AG04450 (cell line): ENCODE data around the gene TRERF1. TPM values are rescaled to one million over a fixed set of nuclear protein-coding genes. Genes with fewer than 3 reads are reported as not detected.

Experiments used
- CTCF ChIA-PET: fragments of 300-600, 350-600 bp; formaldehyde crosslinking; extraction: SDS; loops from one replicate; lab custom pipeline; 2022; ENCODE audit warnings: antibody characterized with exemption, inconsistent platforms; lab: Charles Lee
- POLR2A ChIA-PET: fragments of 350-600 bp; formaldehyde crosslinking; extraction: SDS; loops from one replicate; lab custom pipeline; 2021; ENCODE audit warnings: antibody characterized with exemption, inconsistent platforms; lab: Yijun Ruan, JAX
- DNase-seq: peaks from one replicate; pipeline ENCODE4 v3.0.0-alpha.2; 2011; ENCODE audit warnings: low read depth, low spot score
- H3K27ac ChIP-seq: one replicate; pipeline ENCODE4 v1.5.1; 2012; ENCODE audit warnings: low read depth, low read length, control low read depth
- H3K27me3 ChIP-seq: one replicate; pipeline ENCODE4 v1.6.0; 2012; ENCODE audit warnings: low read length; ENCODE audit not compliant: control insufficient read depth, insufficient read depth
- H3K4me3 ChIP-seq: 2 replicates; pipeline ENCODE4 v1.5.1; 2011; ENCODE audit warnings: mild to moderate bottlenecking, low read depth, low read length, control low read depth
- H3K9me3 ChIP-seq: 2 replicates; pipeline ENCODE4 v1.5.1; 2012; ENCODE audit warnings: low read length; ENCODE audit not compliant: control insufficient read depth, insufficient read depth
- CTCF ChIP-seq: IDR thresholded peaks from 2 replicates; pipeline ENCODE4 v1.5.1; 2011; ENCODE audit warnings: low read depth, low read length, control low read depth, inconsistent platforms
- polyA plus RNA-seq: library from polyadenylated mRNA; depleted of rRNA; stranded (reverse); fragments of >200 nt; gene quantifications from 2 replicates; pipeline ENCODE4 v1.2.3, GENCODE V29; 2011

TRERF1 gene
- polyA plus RNA-seq, 1 experiment = 7.3 TPM

GRCh38 chr6:42243046-42243445 lies 208.7 kb downstream of the TRERF1 start:
- TF ChIP-seq CTCF = no peak
- no peaks in the 10 kb centered on the region for H3K27me3 ChIP-seq
- no peaks in the 10 kb centered on the region for H3K9me3 ChIP-seq
- H3K27ac ChIP-seq = no peak overlapping the region
- CTCF ChIA-PET = interaction anchor here (0.8 kb wide), 1 partner anchor 304 kb away, joined by 3 read pairs; no protein-coding TSS in a partner anchor
- DNase-seq = no peak
- POLR2A ChIA-PET = no interaction called here
- H3K4me3 ChIP-seq = no peak overlapping the region

DNA sequence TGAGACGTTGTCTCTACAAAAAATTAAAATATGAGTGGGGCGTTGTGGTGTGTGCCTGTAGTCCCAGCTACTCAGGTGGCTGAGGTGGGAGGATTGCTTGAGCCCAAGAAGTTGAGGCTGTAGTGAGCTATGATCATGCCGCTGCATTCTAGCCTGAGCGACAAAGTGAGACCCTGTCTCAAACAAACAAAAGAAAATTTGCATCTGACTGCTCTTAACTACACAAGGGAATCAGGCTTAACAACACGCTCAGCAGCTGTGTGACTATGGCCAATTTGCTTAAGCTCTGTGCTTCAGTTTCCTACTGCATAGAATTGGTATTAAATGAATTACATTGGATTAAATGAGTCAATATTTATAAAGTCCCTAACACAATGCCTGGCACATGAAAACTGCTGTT lies 209.8 kb downstream of the TRERF1 start:
- ChIA-PET POLR2A (no interaction called here), CTCF (interaction anchor here (1.7 kb wide), 1 partner anchor 306 kb away, joined by 8 read pairs; no protein-coding TSS in a partner anchor)
- TF ChIP-seq CTCF = no peak
- no peak overlapping the region for H3K27ac ChIP-seq
- H3K9me3 ChIP-seq = no peaks in the 10 kb centered on the region
- no peak for DNase-seq
- no peaks in the 10 kb centered on the region for H3K27me3 ChIP-seq
- no peak overlapping the region for H3K4me3 ChIP-seq

- CTCF ChIA-PET = interaction anchor here (2.0 kb wide), 1 partner anchor 308 kb away, joined by 9 read pairs; no protein-coding TSS in a partner anchor
- H3K9me3 ChIP-seq = no peaks in the 10 kb centered on the region
- POLR2A ChIA-PET = no interaction called here
- H3K27me3 ChIP-seq = no peaks in the 10 kb centered on the region
- no peak for DNase-seq
- no peak for TF ChIP-seq CTCF
- no peak overlapping the region for H3K4me3 ChIP-seq
- peak overlapping the region; percentile 39 for H3K27ac ChIP-seq
Measured at GRCh38 chr6:42239736-42240375, 211.9 kb downstream of the TRERF1 start.

DNA sequence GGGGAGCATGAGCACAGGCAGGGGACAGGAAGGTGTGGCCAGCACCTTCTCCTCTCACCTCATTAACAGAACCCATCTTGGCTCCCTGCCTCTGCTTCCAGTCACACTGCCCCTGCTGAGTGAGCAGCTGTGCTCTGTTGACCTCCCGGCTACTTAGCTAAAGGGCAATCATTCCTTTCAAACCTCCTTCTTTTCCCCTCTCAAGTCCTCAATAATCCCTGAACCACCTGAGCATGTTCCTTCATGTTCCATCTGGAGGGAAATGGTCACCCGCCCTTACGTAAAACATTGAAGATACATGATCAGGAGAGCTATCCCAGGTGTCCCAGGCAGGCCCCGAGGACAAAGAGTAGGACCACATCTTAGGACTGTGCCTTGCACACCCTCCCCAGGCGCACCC lies 212.4 kb downstream of the TRERF1 start:
- Histone ChIP-seq H3K27ac (no peak overlapping the region), H3K27me3 (no peaks in the 10 kb centered on the region), H3K9me3 (no peaks in the 10 kb centered on the region), H3K4me3 (no peak overlapping the region)
- TF ChIP-seq CTCF = no peak
- ChIA-PET POLR2A (interaction anchor here (0.6 kb wide), 1 partner anchor 246 kb away, joined by 6 read pairs; no protein-coding TSS in a partner anchor), CTCF (interaction anchor here (2.0 kb wide), 1 partner anchor 308 kb away, joined by 9 read pairs; no protein-coding TSS in a partner anchor)
- no peak for DNase-seq

DNA sequence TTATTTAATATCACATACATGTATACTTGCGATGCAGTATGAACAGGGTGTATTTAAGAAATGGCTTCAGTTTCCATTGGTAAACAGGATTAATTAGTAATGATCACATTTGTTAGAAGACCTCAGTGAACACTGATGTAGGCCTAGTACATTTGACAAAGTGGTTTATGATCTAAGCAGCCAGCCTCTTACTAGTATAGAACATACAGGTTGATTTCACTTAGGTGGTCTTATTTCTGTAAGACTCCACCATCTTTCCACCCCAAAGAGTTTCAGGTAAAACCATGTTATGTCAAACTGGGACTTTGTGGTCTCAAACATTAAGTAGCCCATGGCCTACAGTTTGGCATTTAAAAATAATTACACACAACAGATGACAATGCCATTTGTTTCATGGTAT lies 213.9 kb downstream of the TRERF1 start:
- H3K4me3 ChIP-seq = no peak overlapping the region
- POLR2A ChIA-PET = no interaction called here
- CTCF ChIA-PET = interaction anchor here (1.1 to 1.9 kb wide), 2 partner anchors 294 to 310 kb away, joined by 5 to 9 read pairs; no protein-coding TSS in a partner anchor
- H3K27ac ChIP-seq = no peak overlapping the region
- no peaks in the 10 kb centered on the region for H3K9me3 ChIP-seq
- DNase-seq = no peak
- TF ChIP-seq CTCF = no peak
- no peaks in the 10 kb centered on the region for H3K27me3 ChIP-seq
